Stomach (tissue), 9 donors: Measurements from ENCODE around the gene ATP1A1. TPM values are rescaled to one million over a fixed set of nuclear protein-coding genes. Genes with fewer than 3 reads are reported as not detected.

Experiments used
- DNase-seq, 2 donors: peaks; one replicate each; pipeline versions ENCODE4 v3.0.0 to v3.0.0-alpha.2; 2013 to 2019
- H3K27ac ChIP-seq, 5 donors: fragments of 200-600 bp in 4 of 5; sonication (generic) in 4 of 5; one replicate each; pipeline ENCODE4 v1.5.1; 2013 to 2019; ENCODE audit warnings: mild to moderate bottlenecking in 1 of 5, moderate library complexity in 1 of 5
- H3K27me3 ChIP-seq, 3 donors: fragments of 200-600 bp; sonication (generic); one replicate each; pipeline ENCODE4 v1.5.1; 2017 to 2019; ENCODE audit warnings: mixed run types in 1 of 3
- H3K36me3 ChIP-seq, 4 donors: fragments of 200-600 bp; sonication (generic); 1 replicate in 3 of 4; 2 replicates in 1 of 4; pipeline ENCODE4 v1.5.1; 2016 to 2019
- H3K4me1 ChIP-seq, 4 donors: fragments of 200-600 bp; sonication (generic); one replicate each; pipeline ENCODE4 v1.5.1; 2016 to 2019
- H3K4me3 ChIP-seq, 4 donors: fragments of 200-600 bp; sonication (generic) in 3 of 4; one replicate each; pipeline ENCODE4 v1.5.1; 2016 to 2019; ENCODE audit warnings: mild to moderate bottlenecking in 1 of 4
- H3K9me3 ChIP-seq, 4 donors: fragments of 200-600 bp; sonication (generic); one replicate each; pipeline ENCODE4 v1.5.1; 2016 to 2019
- CTCF ChIP-seq, 7 experiments: fragments of 450-650 bp in 4 of 7; fragments of 200-600 bp in 3 of 7; sonication (generic) in 3 of 7; IDR thresholded peaks; one replicate each; pipeline ENCODE4 v1.5.1; 2016 to 2019; ENCODE audit warnings: antibody characterized with exemption in 7 of 7, control low read depth in 2 of 7, mild to moderate bottlenecking in 1 of 7
- EP300 ChIP-seq: sonication (generic); formaldehyde crosslinking; IDR thresholded peaks from one replicate; pipeline ENCODE4 v1.6.1; 2017; ENCODE audit warnings: antibody characterized with exemption
- POLR2A ChIP-seq, 4 donors: fragments of 450-650 bp; IDR thresholded peaks; one replicate each; pipeline ENCODE4 v1.6.1; 2016; ENCODE audit warnings: antibody characterized with exemption in 4 of 4, control low read depth in 2 of 4, mild to moderate bottlenecking in 1 of 4, moderate library complexity in 1 of 4
- POLR2AphosphoS5 ChIP-seq, 3 donors: sonication (generic); formaldehyde crosslinking; IDR thresholded peaks; one replicate each; pipeline ENCODE4 v1.6.1; 2016; ENCODE audit warnings: antibody characterized with exemption in 3 of 3
- WGBS, 5 donors: extraction: QIAGEN DNeasy Blood & Tissue Kit in 3 of 5; methylation state at CpG; one replicate each; pipeline versions ENCODE4 v1.1.5 to v1.1.7; 2013 to 2018; 5-methylcytosine and 5-hydroxymethylcytosine counted together
- intact Hi-C: fragments of 100-400 bp; cut with DNase I; formaldehyde crosslinking; loops from one replicate; pipeline ENCODE4 v1.15.1; 2023; ENCODE audit warnings: low total_unique reads
- polyA plus RNA-seq, 3 donors: library from polyadenylated mRNA; stranded (reverse); fragments of 200-250 nt; gene quantifications; one replicate each; pipeline ENCODE4 v1.2.3, GENCODE V29; 2013
- total RNA-seq, 5 donors: library from RNA; depleted of rRNA; stranded (reverse); fragments of >200 nt; gene quantifications; one replicate each; pipeline versions ENCODE4 v1.1.0 to v1.2.3, GENCODE V29; 2014 to 2016
- donor health status: healthy with polysubstance abuse.
- donor health status: Bipolar disorder and iron deficiency.
- donor health status: healthy.

Gene ATP1A1
- total and polyA plus RNA-seq, 8 donors, result 49.9 to 576 (median 171) TPM

- intact Hi-C loops, result no loop called here
- H3K4me3 ChIP-seq, result no peak overlapping the region
- peaks cover 10 to 17% (median 14%) of the 10 kb centered on the region in 4 donors for H3K4me1 ChIP-seq
- DNase-seq, result peak; percentile 32 to 63
- no peaks in the 10 kb centered on the region for H3K9me3 ChIP-seq
- H3K27ac ChIP-seq, result peak overlapping the region in 4 of 5 donors; percentile 36 to 63 (median 54)
- TF ChIP-seq EP300, result no peak
- H3K27me3 ChIP-seq, result no peaks in the 10 kb centered on the region
- H3K36me3 ChIP-seq, result no peaks in the 10 kb centered on the region
- 29 to 54% (median 42%) methylated on average over 4 of the region's 4 CpGs for WGBS, 5 donors
These were observed 42.7 kb upstream of the ATP1A1 start for GRCh38 chr1:116330342-116330652.

- peaks cover 6 to 12% (median 10%) of the 10 kb centered on the region in 4 donors for H3K4me1 ChIP-seq
- H3K4me3 ChIP-seq, result no peak overlapping the region
- DNase-seq, result no peak
- H3K9me3 ChIP-seq, result no peaks in the 10 kb centered on the region
- H3K27me3 ChIP-seq, result no peaks in the 10 kb centered on the region
- H3K27ac ChIP-seq, result peak overlapping the region in 4 of 5 donors; percentile 36 to 63 (median 54)
- intact Hi-C loops, result no loop called here
- H3K36me3 ChIP-seq, result no peaks in the 10 kb centered on the region
- no peak for TF ChIP-seq POLR2AphosphoS5 (IDR thresholded peaks at IDR 0.05)
- TF ChIP-seq EP300, result no peak
- TF ChIP-seq POLR2A (IDR thresholded peaks at IDR 0.05), result no peak
- no peak for TF ChIP-seq CTCF (IDR thresholded peaks at IDR 0.05)
These were observed 42.2 kb upstream of the ATP1A1 start for GRCh38 chr1:116330846-116331245.

- H3K4me1 ChIP-seq, result peaks cover 2 to 12% (median 4%) of the 10 kb centered on the region in 4 donors
- H3K36me3 ChIP-seq, result no peaks in the 10 kb centered on the region
- no peak overlapping the region for H3K4me3 ChIP-seq
- H3K9me3 ChIP-seq, result no peaks in the 10 kb centered on the region
- no peak for DNase-seq
- intact Hi-C loops, result no loop called here
- WGBS, 5 donors, result 85 to 95% (median 91%) methylated on average over 3 of the region's 3 CpGs
- peak overlapping the region in 1 of 5 donors; percentile 47 for H3K27ac ChIP-seq
- H3K27me3 ChIP-seq, result no peaks in the 10 kb centered on the region
- no peak for TF ChIP-seq EP300
- TF ChIP-seq POLR2A (IDR thresholded peaks at IDR 0.05), result no peak
- no peak for TF ChIP-seq POLR2AphosphoS5 (IDR thresholded peaks at IDR 0.05)
- TF ChIP-seq CTCF (IDR thresholded peaks at IDR 0.05), result no peak
These were observed 41.5 kb upstream of the ATP1A1 start for GRCh38 chr1:116331523-116331922.

GRCh38 chr1:116332451-116332850 lies 40.6 kb upstream of the ATP1A1 start:
- Histone ChIP-seq H3K27me3 (no peaks in the 10 kb centered on the region), H3K4me3 (no peak overlapping the region), H3K36me3 (no peaks in the 10 kb centered on the region), H3K27ac (no peak overlapping the region), H3K4me1 (peaks cover 0 to 17% (median 3%) of the 10 kb centered on the region in 4 donors), H3K9me3 (no peaks in the 10 kb centered on the region)
- TF ChIP-seq POLR2AphosphoS5 (IDR thresholded peaks at IDR 0.05), result no peak
- WGBS, 5 donors, result 49 to 59% (median 50%) methylated on average over 3 of the region's 3 CpGs
- intact Hi-C loops, result no loop called here
- no peak for DNase-seq

GRCh38 chr1:116333171-116334014 lies 39.7 kb upstream of the ATP1A1 start:
- no peak for TF ChIP-seq EP300
- no peak for TF ChIP-seq CTCF (IDR thresholded peaks at IDR 0.05)
- no peak for TF ChIP-seq POLR2A (IDR thresholded peaks at IDR 0.05)
- TF ChIP-seq POLR2AphosphoS5 (IDR thresholded peaks at IDR 0.05), result no peak
- Histone ChIP-seq H3K4me3 (no peak overlapping the region), H3K27me3 (no peaks in the 10 kb centered on the region), H3K27ac (no peak overlapping the region), H3K9me3 (no peaks in the 10 kb centered on the region), H3K4me1 (peaks cover 0 to 17% (median 3%) of the 10 kb centered on the region in 4 donors), H3K36me3 (no peaks in the 10 kb centered on the region)
- WGBS, 5 donors, result 93 to 96% (median 93%) methylated on average over 5 of the region's 5 CpGs
- DNase-seq, result no peak
- intact Hi-C loops, result no loop called here
